ENCODE measurements around the gene PHF2. TPM values are rescaled to one million over a fixed set of nuclear protein-coding genes. Genes with fewer than 3 reads are reported as not detected.

The PHF2 gene
- total RNA-seq, 1 donor from 2014 or later, result 32.0 TPM

- intact Hi-C loops (cut with micrococcal nuclease), result no loop called here
- no peak for DNase-seq
- peak; percentile 40 for ATAC-seq
Measured at GRCh38 chr9:93708289-93708986, 132.1 kb downstream of the PHF2 start.

DNA sequence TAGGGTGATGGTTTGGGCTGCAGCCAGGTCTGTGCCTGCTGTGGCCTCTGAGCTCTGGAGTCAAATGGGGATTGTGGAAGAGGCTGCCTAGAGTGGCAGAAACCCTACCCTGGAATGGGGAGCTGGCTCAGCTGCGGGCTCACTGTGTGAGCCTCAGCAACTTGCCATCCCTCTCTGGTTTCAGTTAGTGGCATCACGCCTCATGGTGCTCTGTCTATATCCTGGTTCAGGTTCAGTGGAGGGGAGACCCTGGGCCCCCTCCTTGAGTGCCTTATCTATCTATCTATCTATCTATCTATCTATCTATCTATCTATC is 132.6 kb downstream of the PHF2 start:
- DNase-seq (no peak), ATAC-seq (no peak)
- intact Hi-C loops (cut with micrococcal nuclease), result no loop called here

- no peak for ATAC-seq
- no peak for DNase-seq
- intact Hi-C loops (cut with micrococcal nuclease), result no loop called here
Measured at GRCh38 chr9:93709600-93710369, 133.4 kb downstream of the PHF2 start.

- no peak for ATAC-seq
- no peak for DNase-seq
- intact Hi-C loops (cut with micrococcal nuclease), result no loop called here
Measured at GRCh38 chr9:93710370-93710723, 134.0 kb downstream of the PHF2 start.

DNA sequence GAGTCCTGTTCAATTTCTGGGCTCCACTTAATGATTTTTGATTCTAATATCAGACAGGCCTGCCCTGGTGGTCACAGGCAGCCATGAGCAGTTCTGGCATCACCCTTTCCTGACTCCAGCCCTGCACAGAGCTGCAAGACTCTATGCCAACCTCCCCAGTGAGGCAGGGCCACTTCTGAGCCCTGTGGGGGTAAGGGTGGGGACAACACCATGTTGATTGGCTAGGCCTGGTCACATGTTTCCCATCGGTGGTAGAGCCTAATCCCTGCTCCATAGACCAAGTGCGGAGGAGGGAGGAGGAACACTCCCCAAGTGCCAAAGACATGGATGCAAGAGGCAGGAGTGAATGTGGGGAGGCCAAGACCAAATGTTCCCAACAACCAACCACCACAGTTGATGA is 134.6 kb downstream of the PHF2 start:
- no peak for ATAC-seq
- DNase-seq, result no peak
- intact Hi-C loops (cut with micrococcal nuclease), result no loop called here

DNA sequence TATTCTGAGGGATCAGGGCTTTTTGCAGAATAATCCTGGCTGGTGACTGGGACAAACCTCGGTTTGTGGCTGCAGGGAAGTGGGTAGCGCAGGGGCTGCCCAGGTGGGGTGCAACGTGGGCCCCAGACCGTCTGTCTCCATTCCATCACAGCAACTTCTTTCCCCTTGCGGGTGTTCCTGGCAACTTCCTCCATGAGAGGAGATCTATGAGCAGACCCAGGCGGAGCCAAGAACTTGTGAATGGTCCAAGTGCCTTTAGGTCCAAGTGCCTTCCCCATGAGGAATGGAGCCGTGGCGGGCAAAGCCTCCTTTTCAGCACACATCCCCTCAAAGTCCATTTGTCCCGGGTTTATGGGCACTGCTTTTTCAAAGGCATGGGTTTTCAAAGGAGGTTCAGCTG is 136.5 kb downstream of the PHF2 start:
- ATAC-seq, result no peak

GRCh38 chr9:93713716-93714115 is 137.3 kb downstream of the PHF2 start:
- DNase-seq (no peak), ATAC-seq (no peak)
- intact Hi-C loops (cut with micrococcal nuclease), result no loop called here

More for the DNA sequence above, 136.5 kb downstream of the PHF2 start:
- no peak for DNase-seq
- intact Hi-C loops (cut with micrococcal nuclease), result no loop called here

- DNase-seq (no peak), ATAC-seq (no peak)
- intact Hi-C loops (cut with micrococcal nuclease), result no loop called here
Measured at GRCh38 chr9:93721417-93721965, 145.1 kb downstream of the PHF2 start.

DNA sequence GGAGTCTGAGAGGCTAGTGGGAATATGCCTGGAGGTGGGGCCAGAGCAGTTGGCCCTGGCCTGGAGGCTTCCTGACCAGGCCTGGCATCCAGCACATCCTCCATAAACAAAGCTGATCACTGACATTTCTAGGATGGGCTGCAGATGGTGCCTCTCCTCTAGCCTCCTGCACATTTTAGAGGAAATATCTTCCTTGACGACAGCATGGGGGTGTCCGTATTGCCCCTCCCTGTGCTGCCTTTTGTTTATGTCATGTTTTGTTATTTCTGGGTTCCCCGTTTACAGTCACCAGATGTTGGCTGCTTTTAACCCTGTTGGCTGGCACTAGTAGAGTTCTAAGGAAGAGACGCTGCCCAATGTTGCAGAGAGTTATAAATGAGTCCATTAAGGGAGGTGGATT is 148.5 kb downstream of the PHF2 start:
- ATAC-seq (no peak), DNase-seq (no peak)
- intact Hi-C loops (cut with micrococcal nuclease), result no loop called here

DNA sequence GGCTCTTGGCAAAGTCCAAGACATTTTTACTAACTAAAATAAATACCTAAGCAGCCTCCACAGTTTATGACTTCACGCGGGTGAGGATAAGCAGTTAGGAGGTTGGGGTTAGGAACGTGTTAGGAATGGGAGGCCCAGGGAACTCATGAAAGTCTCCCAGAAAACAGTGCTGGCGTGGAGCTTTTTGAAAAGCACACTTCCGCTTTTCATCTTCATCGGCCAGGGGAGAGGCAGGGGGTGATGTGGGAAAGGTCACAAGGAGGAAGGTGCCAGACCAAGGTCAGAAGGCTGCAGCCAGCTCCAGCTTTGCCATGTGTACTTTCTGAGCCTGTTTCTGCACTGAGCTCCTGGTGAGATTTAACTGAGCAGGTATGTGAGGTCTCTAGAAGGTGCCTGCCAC is 149.0 kb downstream of the PHF2 start:
- DNase-seq (no peak), ATAC-seq (no peak)
- intact Hi-C loops (cut with micrococcal nuclease), result no loop called here

DNA sequence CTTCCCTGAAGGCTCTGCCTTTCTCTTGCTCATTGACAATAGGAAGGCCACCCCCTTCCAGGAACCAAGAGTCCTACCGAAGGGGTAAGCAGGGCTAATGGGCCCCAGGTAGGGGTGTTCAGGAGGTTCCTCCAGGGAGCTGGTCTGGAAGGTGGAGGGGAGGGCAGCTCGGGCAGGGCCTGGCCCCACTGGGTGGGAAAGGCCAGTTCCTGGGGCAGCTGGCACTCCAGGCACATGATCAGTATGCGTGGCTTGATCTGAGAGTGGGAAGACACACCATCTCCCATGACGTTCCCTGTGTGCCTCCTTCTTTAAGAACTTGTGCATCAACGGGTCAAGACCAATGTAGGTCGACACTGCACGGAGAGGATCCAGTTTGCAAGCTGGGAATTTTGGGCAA is 149.8 kb downstream of the PHF2 start:
- DNase-seq (no peak), ATAC-seq (no peak)
- intact Hi-C loops (cut with micrococcal nuclease), result no loop called here

Small RNA genes within 50 kb of the gene (microRNA-seq; reads per million reads assigned to microRNA genes)
- not detected for gene MIR548AU (ENCODE audit: borderline number of aligned reads)

Other genes with a start within 250 kb of the PHF2 start
- gene FAM120A, start 124.9 kb upstream of the PHF2 start, total RNA-seq, result 112 TPM
- 27.3 TPM for gene FAM120AOS, start 123.0 kb upstream of the PHF2 start, total RNA-seq